GM12878 (cell line): ENCODE measurements around the gene MYD88. TPM values are rescaled to one million over a fixed set of nuclear protein-coding genes. Genes with fewer than 3 reads are reported as not detected.
A peak's percentile ranks its signal among the peaks of the same experiment; 100 is the strongest.

Source experiments
- ATAC-seq: fragments of 200-7000 bp; cut with Tn5 transposase; 3 replicates; pipeline ENCODE4 v1.9.1; 2020; ENCODE audit warnings: mild to moderate bottlenecking, moderate library complexity
- BruUV-seq: library from RNA; stranded (reverse); fragments of 400-500 nt; replicated peaks from 2 replicates; lab custom pipeline; 2021; lab: Mats Ljungman, UMichigan
- CTCF ChIA-PET: fragments of 300-600 bp; sonication (Branson Sonifier 250); formaldehyde crosslinking; extraction: SDS; loops from one replicate; lab custom pipeline; 2021; ENCODE audit warnings: inconsistent platforms; lab: Yijun Ruan, JAX
- POLR2A ChIA-PET: fragments of 350-600 bp; formaldehyde crosslinking; extraction: SDS; loops from one replicate; lab custom pipeline; 2021; ENCODE audit warnings: inconsistent platforms; lab: Charles Lee
- RAD21 ChIA-PET: fragments of 300-600 bp; sonication (Branson Sonifier 250); formaldehyde crosslinking; loops from one replicate; lab custom pipeline; 2023; ENCODE audit warnings: antibody characterized with exemption; ENCODE audit not compliant: unreplicated experiment; lab: Charles Lee
- SMC1A ChIA-PET: fragments of 300-600 bp; sonication (Branson Sonifier 250); formaldehyde crosslinking; loops from one replicate; lab custom pipeline; 2023; ENCODE audit not compliant: unreplicated experiment, uncharacterized antibody; lab: Charles Lee
- DNase-seq: peaks from one replicate; pipeline ENCODE4 v3.0.0-alpha.2; 2011; ENCODE audit warnings: low read depth, low spot score
- FAIRE-seq: peaks from 3 replicates; lab custom pipeline; 2011; peaks lifted over from hg19 to GRCh38; lab: Jason Lieb, UNC
- H2AFZ ChIP-seq: 2 replicates; pipeline ENCODE4 v1.6.0; 2011; ENCODE audit warnings: low read depth, low read length, control low read depth; ENCODE audit not compliant: control insufficient read depth
- H3K27ac ChIP-seq: 2 replicates; pipeline ENCODE4 v1.5.1; 2011; ENCODE audit warnings: control low read depth; ENCODE audit not compliant: control insufficient read depth, insufficient read depth
- H3K27me3 ChIP-seq, 2 experiments: replicated peaks in 1 of 2; 2 replicates each; pipeline versions ENCODE4 v1.6.0 to v1.6.1; 2011; ENCODE audit warnings: low read length in 1 of 2; ENCODE audit not compliant: control insufficient read depth in 2 of 2, insufficient read depth in 2 of 2
- H3K36me3 ChIP-seq, 2 experiments: 2 replicates each; pipeline ENCODE4 v1.5.1; 2011; ENCODE audit warnings: low read length in 1 of 2; ENCODE audit not compliant: control insufficient read depth in 2 of 2, insufficient read depth in 2 of 2
- H3K4me1 ChIP-seq: 2 replicates; pipeline ENCODE4 v1.6.1; 2011; ENCODE audit warnings: mild to moderate bottlenecking, low read length, moderate library complexity, mixed read lengths; ENCODE audit not compliant: control insufficient read depth, insufficient read depth
- H3K4me2 ChIP-seq: 2 replicates; pipeline ENCODE4 v1.6.0; 2011; ENCODE audit warnings: control low read depth; ENCODE audit not compliant: control insufficient read depth, insufficient read depth
- H3K4me3 ChIP-seq: fragments of 200-600 bp; sonication (generic); 2 replicates; pipeline ENCODE4 v1.5.1; 2016
- H3K79me2 ChIP-seq: 2 replicates; pipeline ENCODE4 v1.6.0; 2011; ENCODE audit warnings: low read length; ENCODE audit not compliant: control insufficient read depth, insufficient read depth
- H3K9ac ChIP-seq: 2 replicates; pipeline ENCODE4 v1.8.0; 2011; ENCODE audit warnings: low read length, control low read depth, mixed read lengths; ENCODE audit not compliant: control insufficient read depth, insufficient read depth
- H3K9me3 ChIP-seq: replicated peaks from 3 replicates; pipeline ENCODE4 v1.5.1; 2011; ENCODE audit warnings: mild to moderate bottlenecking, low read length; ENCODE audit not compliant: control insufficient read depth, insufficient read depth
- H4K20me1 ChIP-seq: 2 replicates; pipeline ENCODE4 v1.6.0; 2011; ENCODE audit not compliant: control insufficient read depth, insufficient read depth
- BCL11A ChIP-seq: IDR thresholded peaks from 2 replicates; pipeline ENCODE4 v1.6.1; 2011; ENCODE audit warnings: low read depth, low read length
- ESRRA ChIP-seq: IDR thresholded peaks from 2 replicates; pipeline ENCODE4 v1.6.1; 2012; ENCODE audit warnings: mild to moderate bottlenecking, low read length, improper control_type of control experiment
- FOXM1 ChIP-seq: IDR thresholded peaks from 2 replicates; pipeline ENCODE4 v1.6.1; 2012; ENCODE audit warnings: low read depth, mild to moderate bottlenecking, inconsistent platforms, low read length, moderate library complexity
- JUND ChIP-seq: IDR thresholded peaks from 2 replicates; pipeline ENCODE4 v1.6.1; 2012; ENCODE audit warnings: low read depth, mild to moderate bottlenecking, low read length, improper control_type of control experiment, moderate library complexity
- KAT2A ChIP-seq: conservative IDR thresholded peaks from 2 replicates; pipeline ENCODE4 v1.6.1; 2011; ENCODE audit warnings: low read depth, low read length; ENCODE audit not compliant: control insufficient read depth
- POLR2A ChIP-seq: IDR thresholded peaks from 2 replicates; pipeline ENCODE4 v1.6.1; 2011; ENCODE audit warnings: low read depth, mild to moderate bottlenecking, low read length
- RELA ChIP-seq: fragments of 450-650 bp; IDR thresholded peaks from 2 replicates; pipeline ENCODE4 v1.8.0; 2014; ENCODE audit warnings: borderline replicate concordance; ENCODE audit not compliant: partially characterized antibody
- SMC3 ChIP-seq: IDR thresholded peaks from 2 replicates; pipeline ENCODE4 v1.6.1; 2011; ENCODE audit warnings: low read length, improper control_type of control experiment, borderline replicate concordance
- WGBS: methylation state at CpG from one replicate; pipeline ENCODE4 v1.1.6; 2016; ENCODE audit warnings: low lambda C conversion rate; ENCODE audit not compliant: insufficient replicate concordance, insufficient coverage; ENCODE audit errors: missing lambda C conversion rate; 5-methylcytosine and 5-hydroxymethylcytosine counted together
- in situ Hi-C: fragments of 300-500 bp; cut with MboI; formaldehyde crosslinking; loops from 9 replicates; pipeline ENCODE4 v1.14.3; 2018; ENCODE audit warnings: mixed read lengths
- intact Hi-C: fragments of 100-400 bp; cut with micrococcal nuclease; formaldehyde crosslinking; loops from one replicate; pipeline ENCODE4 v1.14.2; 2022; ENCODE audit not compliant: unreplicated experiment
- polyA plus RNA-seq, 11 experiments: library from polyadenylated mRNA; depleted of rRNA in 4 of 11; unstranded in 6 of 11; stranded (reverse) in 5 of 11; fragments of >200 nt; fragmentation: Nextera tagmentation in 4 of 11; fragmentation: Illumina TruSeq in 1 of 11; extraction: Ambion mirVana in 4 of 11; extraction: Trizol in 1 of 11; gene quantifications; 1 replicate in 1 of 11; 2 replicates in 10 of 11; pipeline versions ENCODE4 v1.2.1 to v1.2.3, GENCODE V29; 2011 to 2016; ENCODE audit warnings: inconsistent platforms in 2 of 11, missing spikeins in 2 of 11, low read depth in 1 of 11
- total RNA-seq, 4 experiments: library from RNA; depleted of rRNA in 3 of 4; stranded (reverse); fragments of >200 nt in 3 of 4; fragmentation: Illumina TruSeq in 1 of 4; extraction: Trizol in 1 of 4; gene quantifications; 2 replicates each; pipeline versions ENCODE4 v1.2.1 to v1.2.3, GENCODE V29; 2013 to 2021

The MYD88 gene
- total and polyA plus RNA-seq, 10 of the 15 experiments (the other 5 are each of a cell fraction or from before 2014, with no cell fraction given): 5.5 to 84.8 (median 67.5) TPM

GRCh38 chr3:38131621-38132369 lies 6.7 kb upstream of the MYD88 start (continued):
- TF ChIP-seq RELA: no peak
- peak; percentile 42; the same call in 1 of the 2 replicates for TF ChIP-seq SMC3
- TF ChIP-seq FOXM1: no peak
- TF ChIP-seq KAT2A: no peak

- no TSS peak for BruUV-seq
- Histone ChIP-seq H3K27me3 (no peaks in the 10 kb centered on the region), H2AFZ (no peak overlapping the region), H3K4me2 (0 out of 2 replicates have a peak overlapping the region, but pooled peaks have one; percentile 30), H3K27ac (no peak overlapping the region), H3K4me1 (peaks cover 26% of the 10 kb centered on the region), H3K4me3 (no peak overlapping the region), H3K9ac (no peak overlapping the region), H3K36me3 (peaks cover 4 to 32% of the 10 kb centered on the region in 2 experiments), H3K9me3 (no peaks in the 10 kb centered on the region; the same call in 2 of the 3 replicates), H4K20me1 (peaks cover 5% of the 10 kb centered on the region), H3K79me2 (peaks cover 33% of the 10 kb centered on the region)
- CTCF ChIA-PET: interaction anchor here (0.6 to 6.0 kb wide), 12 partner anchors 9 to 214 kb away, joined by 3 to 54 read pairs (median 3); partner anchors contain the start of genes OXSR1 and XYLB
- ATAC-seq (no peak), FAIRE-seq (no peak), DNase-seq (no peak)
- 93% methylated on average over 3 of the region's 3 CpGs for WGBS
- POLR2A ChIA-PET: no interaction called here
- in situ Hi-C loops: no loop called here
- intact Hi-C loops: no loop called here
- TF ChIP-seq POLR2A (no peak), JUND (no peak), BCL11A (no peak), ESRRA (no peak)
- RAD21 ChIA-PET: interaction anchor here (0.7 to 1.1 kb wide), 2 partner anchors 148 to 165 kb away, joined by 3 to 4 read pairs; partner anchors contain the start of gene SLC22A14
- SMC1A ChIA-PET: interaction anchor here (0.6 to 4.4 kb wide), 12 partner anchors 9 to 387 kb away, joined by 3 to 18 read pairs (median 4); partner anchors contain the start of gene OXSR1
Measured at GRCh38 chr3:38133209-38133556, 5.3 kb upstream of the MYD88 start.
